Stomach (tissue), 4 donors: ENCODE data around the gene BACE2.

Experiments
- EP300 ChIP-seq: sonication (generic); formaldehyde crosslinking; IDR thresholded peaks from one replicate; pipeline ENCODE4 v1.6.1; 2017; ENCODE audit warnings: antibody characterized with exemption
- POLR2A ChIP-seq, 4 donors: fragments of 450-650 bp; IDR thresholded peaks; one replicate each; pipeline ENCODE4 v1.6.1; 2016; ENCODE audit warnings: antibody characterized with exemption in 4 of 4, control low read depth in 2 of 4, mild to moderate bottlenecking in 1 of 4, moderate library complexity in 1 of 4
- POLR2AphosphoS5 ChIP-seq, 3 donors: sonication (generic); formaldehyde crosslinking; IDR thresholded peaks; one replicate each; pipeline ENCODE4 v1.6.1; 2016; ENCODE audit warnings: antibody characterized with exemption in 3 of 3
- TF ChIP-seq, protein P1 (sequence below), 7 experiments: fragments of 450-650 bp in 4 of 7; fragments of 200-600 bp in 3 of 7; sonication (generic) in 3 of 7; IDR thresholded peaks; one replicate each; pipeline ENCODE4 v1.5.1; 2016 to 2019; ENCODE audit warnings: antibody characterized with exemption in 7 of 7, control low read depth in 2 of 7, mild to moderate bottlenecking in 1 of 7

GRCh38 chr21:41120997-41121396 is 47.0 kb upstream of the BACE2 start:
- TF ChIP-seq, protein P1, sequence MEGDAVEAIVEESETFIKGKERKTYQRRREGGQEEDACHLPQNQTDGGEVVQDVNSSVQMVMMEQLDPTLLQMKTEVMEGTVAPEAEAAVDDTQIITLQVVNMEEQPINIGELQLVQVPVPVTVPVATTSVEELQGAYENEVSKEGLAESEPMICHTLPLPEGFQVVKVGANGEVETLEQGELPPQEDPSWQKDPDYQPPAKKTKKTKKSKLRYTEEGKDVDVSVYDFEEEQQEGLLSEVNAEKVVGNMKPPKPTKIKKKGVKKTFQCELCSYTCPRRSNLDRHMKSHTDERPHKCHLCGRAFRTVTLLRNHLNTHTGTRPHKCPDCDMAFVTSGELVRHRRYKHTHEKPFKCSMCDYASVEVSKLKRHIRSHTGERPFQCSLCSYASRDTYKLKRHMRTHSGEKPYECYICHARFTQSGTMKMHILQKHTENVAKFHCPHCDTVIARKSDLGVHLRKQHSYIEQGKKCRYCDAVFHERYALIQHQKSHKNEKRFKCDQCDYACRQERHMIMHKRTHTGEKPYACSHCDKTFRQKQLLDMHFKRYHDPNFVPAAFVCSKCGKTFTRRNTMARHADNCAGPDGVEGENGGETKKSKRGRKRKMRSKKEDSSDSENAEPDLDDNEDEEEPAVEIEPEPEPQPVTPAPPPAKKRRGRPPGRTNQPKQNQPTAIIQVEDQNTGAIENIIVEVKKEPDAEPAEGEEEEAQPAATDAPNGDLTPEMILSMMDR (IDR thresholded peaks at IDR 0.05), result no peak
- TF ChIP-seq EP300 (no peak), POLR2A (IDR thresholded peaks at IDR 0.05) (no peak), POLR2AphosphoS5 (IDR thresholded peaks at IDR 0.05) (no peak)
